Measurements from ENCODE around the gene RAPGEF2. TPM values are rescaled to one million over a fixed set of nuclear protein-coding genes. Genes with fewer than 3 reads are reported as not detected.
A peak's percentile ranks its signal among the peaks of the same experiment; 100 is the strongest.

RAPGEF2 gene
- total RNA-seq, 1 experiment from 2014 or later: 37.1 TPM

- no peak overlapping the region for H3K4me3 Mint-ChIP-seq
- WGBS (ENCODE audit: extremely low coverage, insufficient read length, low lambda C conversion rate): no CpG with 5 or more reads among the region's 3 CpGs
Measured at GRCh38 chr4:159235779-159236368, 133.0 kb downstream of the RAPGEF2 start.

More at GRCh38 chr4:159235779-159236368, 133.0 kb downstream of the RAPGEF2 start:
- no peak overlapping the region for H3K56ac ChIP-seq (ENCODE audit: insufficient read length, low read depth, low read length)
- no peak overlapping the region for H2BK5ac ChIP-seq (ENCODE audit: insufficient read length, low read length)
- no peak overlapping the region for H2AK5ac ChIP-seq (ENCODE audit: insufficient read length, low read length)
- no peak overlapping the region for H3K4me2 ChIP-seq (ENCODE audit: insufficient read depth, insufficient read length, low read length)
- no peaks in the 10 kb centered on the region for H3K23me2 ChIP-seq (ENCODE audit: insufficient read length, low read depth, low read length, poor library complexity, severe bottlenecking)
- no peak overlapping the region for H3K18ac ChIP-seq (ENCODE audit: insufficient read length, low read depth, low read length)
- no peak overlapping the region for H2BK15ac ChIP-seq (ENCODE audit: low read depth, low read length)
- H2AFZ ChIP-seq (ENCODE audit: low read length): no peak overlapping the region
- Mint-ChIP-seq H3K27ac (peak overlapping the region in 1 of 3 experiments; percentile 65; a peak in 1 of 7 replicates), H3K4me1 (peaks cover 24 to 29% of the 10 kb centered on the region in 2 experiments), H3K36me3 (ENCODE audit: insufficient read depth in 1 of 3, low read depth in 3 of 3) (peaks cover 3 to 17% (median 13%) of the 10 kb centered on the region in 3 experiments; a peak in 5 of 7 replicates), H3K27me3 (ENCODE audit: low read depth) (no peaks in the 10 kb centered on the region), H3K9me3 (peaks cover 3 to 5% of the 10 kb centered on the region in 2 experiments; a peak in 4 of 5 replicates)
- no peak overlapping the region for H3T11ph ChIP-seq (ENCODE audit: low read length)
- peaks cover 2% of the 10 kb centered on the region for H3K79me1 ChIP-seq (ENCODE audit: insufficient read depth, low read depth, low read length, poor library complexity, severe bottlenecking)
- H3K23ac ChIP-seq (ENCODE audit: insufficient read length, low read depth, low read length): no peak overlapping the region
- H2BK12ac ChIP-seq (ENCODE audit: insufficient read length, low read depth, low read length): no peak overlapping the region
- DNase-seq: no peak
- H2BK120ac ChIP-seq (ENCODE audit: low read depth, low read length, poor library complexity, severe bottlenecking): no peak overlapping the region
- H2BK20ac ChIP-seq (ENCODE audit: low read depth, low read length, poor library complexity, severe bottlenecking): no peak overlapping the region
- H3K14ac ChIP-seq (ENCODE audit: insufficient read depth, low read length): no peak overlapping the region
- H3K4me1 ChIP-seq (ENCODE audit: insufficient read depth, low read length): 0 out of 2 replicates have a peak, but pooled peaks cover 2% of the 10 kb centered on the region
- no peak overlapping the region for H3K4ac ChIP-seq (ENCODE audit: low read depth, low read length)
- no peaks in the 10 kb centered on the region for H3K27me3 ChIP-seq (ENCODE audit: insufficient read depth, low read length)
- H4K20me1 ChIP-seq (ENCODE audit: control insufficient read depth, insufficient read depth, insufficient read length): no peaks in the 10 kb centered on the region
- H4K91ac ChIP-seq (ENCODE audit: insufficient read length, low read depth, low read length): no peak overlapping the region
- no peak for TF ChIP-seq CTCF (conservative IDR thresholded peaks at IDR 0.05)
- no peak overlapping the region for H3K27ac ChIP-seq (ENCODE audit: insufficient read length, low read depth, low read length)
- no peaks in the 10 kb centered on the region for H3K9me3 ChIP-seq (ENCODE audit: control insufficient read depth, low read depth, low read length)
- H4K8ac ChIP-seq (replicated peaks; ENCODE audit: insufficient read length, low read depth, low read length): no peak overlapping the region
- H3K9ac ChIP-seq (ENCODE audit: extremely low read depth, insufficient read length, low read length): no peak overlapping the region
- H3K79me2 ChIP-seq (ENCODE audit: insufficient read depth, low read length): peaks cover 2% of the 10 kb centered on the region; the same call in 1 of the 2 replicates
- no peak overlapping the region for H4K5ac ChIP-seq (ENCODE audit: insufficient read length, low read depth, low read length)
